ENCODE data around the gene RASA3. TPM values are rescaled to one million over a fixed set of nuclear protein-coding genes. Genes with fewer than 3 reads are reported as not detected.
"Not testable (repeated sequence)": the region's sequence is repeated elsewhere in the genome, so short reads cannot be mapped to it uniquely, and the experiment has no call there.

Gene RASA3
- total and polyA plus RNA-seq, 2 donors (not counting 3 experiments of a cell fraction or from before 2014, with no cell fraction given) = 26.5 to 53.8 TPM

DNA sequence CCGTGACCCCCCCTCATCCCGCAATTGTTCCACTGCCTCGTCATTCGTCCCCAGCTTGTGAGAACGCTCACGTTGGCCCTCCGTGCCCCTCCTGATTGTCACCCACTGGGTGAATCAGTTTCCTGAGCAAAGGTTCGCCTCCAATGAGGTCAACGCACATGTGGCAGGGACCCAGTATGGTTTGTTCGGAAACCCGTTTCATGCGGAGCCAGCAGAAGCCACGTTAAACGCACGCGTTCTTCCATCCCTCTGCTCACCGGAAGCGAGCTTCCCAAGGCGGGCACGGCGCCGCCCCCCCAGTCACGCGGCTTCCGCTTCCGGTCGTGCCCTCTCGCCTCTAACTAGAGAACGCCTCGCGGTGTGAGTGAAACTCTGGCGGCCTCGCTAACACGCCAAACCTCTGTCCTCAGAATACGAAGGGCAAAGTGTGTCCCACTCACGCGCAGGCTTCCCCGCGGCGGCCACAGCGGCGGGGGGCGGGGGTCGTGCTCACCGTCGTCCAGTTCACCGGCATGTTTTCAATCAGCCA is 28.7 kb upstream of the RASA3 start:
- no peaks in the 10 kb centered on the region for H3K9me3 ChIP-seq (replicated peaks; ENCODE audit: control insufficient read depth, insufficient read depth, low read length)
- CTCF ChIA-PET = interaction anchor here (0.7 to 2.1 kb wide), 4 partner anchors 10 to 66 kb away, joined by 3 to 9 read pairs (median 5); no protein-coding TSS in a partner anchor
- DNase-seq (ENCODE audit: low read depth, low spot score) = peak; percentile 41
- H3K4me2 ChIP-seq (ENCODE audit: insufficient read depth, low read length) = peak overlapping the region; percentile 4
- H3K79me2 ChIP-seq (ENCODE audit: control insufficient read depth, insufficient read depth, low read length) = no peaks in the 10 kb centered on the region
- H3K4me1 ChIP-seq (ENCODE audit: control insufficient read depth, extremely low read depth, insufficient read depth, low read length) = peaks cover 25% of the 10 kb centered on the region
- no peaks in the 10 kb centered on the region for H3K36me3 ChIP-seq (ENCODE audit: control insufficient read depth in 2 of 2, extremely low read depth in 1 of 2, insufficient read depth in 2 of 2, low read length in 2 of 2)
- H3K9me1 ChIP-seq (replicated peaks; ENCODE audit: control insufficient read depth, extremely low read depth, insufficient read depth, low read length) = no peaks in the 10 kb centered on the region
- H4K20me1 ChIP-seq (replicated peaks; ENCODE audit: control insufficient read depth, extremely low read depth, insufficient read depth, low read length) = no peaks in the 10 kb centered on the region
- peak; percentile 91 for FAIRE-seq
- no peak overlapping the region for H3K9ac ChIP-seq (replicated peaks; ENCODE audit: extremely low read depth, insufficient read depth, low read length)
- POLR2A ChIA-PET = no interaction called here
- intact Hi-C loops (cut with micrococcal nuclease) = no loop called here
- H2AFZ ChIP-seq (ENCODE audit: low read depth, low read length) = no peak overlapping the region
- BruUV-seq (replicated peaks) = no TSS peak
- TF ChIP-seq EZH2 (IDR thresholded peaks at IDR 0.05; ENCODE audit: borderline replicate concordance, low read depth, low read length, severe bottlenecking) (no peak), JUN (IDR thresholded peaks at IDR 0.05; ENCODE audit: borderline replicate concordance, insufficient read depth, insufficient read length, low read depth) (peak; percentile 72), FOS (IDR thresholded peaks at IDR 0.05; ENCODE audit: borderline replicate concordance, insufficient read depth, low read length) (peak; percentile 24), POLR2AphosphoS5 (IDR thresholded peaks at IDR 0.05; ENCODE audit: insufficient read depth, low read depth, low read length) (peak; percentile 48), MYC (IDR thresholded peaks at IDR 0.05; ENCODE audit: low read depth, low read length) (peak; percentile 81), GATA2 (IDR thresholded peaks at IDR 0.05; ENCODE audit: insufficient read depth, insufficient read length, low read depth, low read length) (no peak), POLR2A (IDR thresholded peaks at IDR 0.05; ENCODE audit: low read depth, low read length) (no peak)
- TF ChIP-seq, protein P1, sequence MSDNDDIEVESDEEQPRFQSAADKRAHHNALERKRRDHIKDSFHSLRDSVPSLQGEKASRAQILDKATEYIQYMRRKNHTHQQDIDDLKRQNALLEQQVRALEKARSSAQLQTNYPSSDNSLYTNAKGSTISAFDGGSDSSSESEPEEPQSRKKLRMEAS (IDR thresholded peaks at IDR 0.05; ENCODE audit: insufficient read depth, insufficient read length) = peak; percentile 58
- TF ChIP-seq, protein P2, sequence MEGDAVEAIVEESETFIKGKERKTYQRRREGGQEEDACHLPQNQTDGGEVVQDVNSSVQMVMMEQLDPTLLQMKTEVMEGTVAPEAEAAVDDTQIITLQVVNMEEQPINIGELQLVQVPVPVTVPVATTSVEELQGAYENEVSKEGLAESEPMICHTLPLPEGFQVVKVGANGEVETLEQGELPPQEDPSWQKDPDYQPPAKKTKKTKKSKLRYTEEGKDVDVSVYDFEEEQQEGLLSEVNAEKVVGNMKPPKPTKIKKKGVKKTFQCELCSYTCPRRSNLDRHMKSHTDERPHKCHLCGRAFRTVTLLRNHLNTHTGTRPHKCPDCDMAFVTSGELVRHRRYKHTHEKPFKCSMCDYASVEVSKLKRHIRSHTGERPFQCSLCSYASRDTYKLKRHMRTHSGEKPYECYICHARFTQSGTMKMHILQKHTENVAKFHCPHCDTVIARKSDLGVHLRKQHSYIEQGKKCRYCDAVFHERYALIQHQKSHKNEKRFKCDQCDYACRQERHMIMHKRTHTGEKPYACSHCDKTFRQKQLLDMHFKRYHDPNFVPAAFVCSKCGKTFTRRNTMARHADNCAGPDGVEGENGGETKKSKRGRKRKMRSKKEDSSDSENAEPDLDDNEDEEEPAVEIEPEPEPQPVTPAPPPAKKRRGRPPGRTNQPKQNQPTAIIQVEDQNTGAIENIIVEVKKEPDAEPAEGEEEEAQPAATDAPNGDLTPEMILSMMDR (IDR thresholded peaks at IDR 0.05; ENCODE audit: extremely low read depth in 1 of 2, insufficient read depth in 1 of 2, low read depth in 1 of 2, low read length in 2 of 2) = no peak
- H3K27ac ChIP-seq (ENCODE audit: insufficient read depth, low read depth, low read length) = peak overlapping the region; percentile 63
- H3K4me3 ChIP-seq (replicated peaks in 1 of 3; ENCODE audit: insufficient read depth in 1 of 3, low read depth in 1 of 3, low read length in 3 of 3) = no peak overlapping the region
- peaks cover 4% of the 10 kb centered on the region in 2 experiments for H3K27me3 ChIP-seq (ENCODE audit: control insufficient read depth in 2 of 2, insufficient read depth in 2 of 2, low read length in 2 of 2)
- dilution Hi-C loops (cut with MboI; ENCODE audit: extremely low pct_ligation_motif_present, low sequenced_read_pairs) = no loop called here

DNA sequence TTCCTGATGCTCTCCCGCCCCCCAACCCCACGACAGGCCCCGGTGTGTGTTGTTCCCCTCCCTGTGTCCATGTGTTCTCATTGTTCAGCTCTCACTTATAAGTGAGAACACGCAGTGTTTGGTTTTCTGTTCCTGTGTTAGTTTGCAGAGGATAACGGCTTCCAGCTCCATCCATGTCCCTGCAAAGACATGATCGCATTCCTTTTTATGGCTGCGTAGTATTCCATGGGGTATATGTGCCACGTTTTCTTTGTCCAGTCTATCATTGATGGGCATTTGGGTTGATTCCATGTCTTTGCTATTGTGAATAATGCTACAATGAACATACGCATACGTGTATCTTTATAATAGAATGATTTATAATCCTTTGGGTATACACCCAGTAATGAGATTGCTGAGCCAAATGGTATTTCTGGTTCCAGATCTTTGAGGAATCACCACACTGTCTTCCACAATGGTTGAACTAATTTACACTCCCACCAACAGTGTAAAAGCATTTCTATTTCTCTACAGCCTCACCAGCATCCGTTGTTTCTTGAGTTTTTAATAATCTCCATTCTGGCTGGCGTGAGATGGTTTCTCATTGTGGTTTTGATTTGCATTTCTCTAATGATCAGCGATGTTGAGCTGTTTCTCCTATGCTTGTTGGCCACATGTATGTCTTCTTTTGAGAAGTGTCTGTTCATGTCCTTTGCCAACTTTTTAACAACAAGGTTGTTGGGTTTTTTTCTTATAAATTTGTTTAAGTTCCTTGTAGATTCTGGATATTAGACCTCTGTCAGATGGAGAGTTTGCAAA is 26.6 kb upstream of the RASA3 start:
- FAIRE-seq; BruUV-seq (replicated peaks); H4K20me1 ChIP-seq (replicated peaks; ENCODE audit: control insufficient read depth, extremely low read depth, insufficient read depth, low read length); H3K27ac ChIP-seq (ENCODE audit: insufficient read depth, low read depth, low read length); H3K27me3 ChIP-seq (ENCODE audit: control insufficient read depth in 2 of 2, insufficient read depth in 2 of 2, low read length in 2 of 2); DNase-seq (ENCODE audit: low read depth, low spot score); H3K4me2 ChIP-seq (ENCODE audit: insufficient read depth, low read length); H3K4me3 ChIP-seq (replicated peaks in 1 of 3; ENCODE audit: insufficient read depth in 1 of 3, low read depth in 1 of 3, low read length in 3 of 3); H3K9me3 ChIP-seq (replicated peaks; ENCODE audit: control insufficient read depth, insufficient read depth, low read length); H3K36me3 ChIP-seq (ENCODE audit: control insufficient read depth in 2 of 2, extremely low read depth in 1 of 2, insufficient read depth in 2 of 2, low read length in 2 of 2); H3K9me1 ChIP-seq (replicated peaks; ENCODE audit: control insufficient read depth, extremely low read depth, insufficient read depth, low read length); POLR2A ChIA-PET; H3K9ac ChIP-seq (replicated peaks; ENCODE audit: extremely low read depth, insufficient read depth, low read length); dilution Hi-C loops (cut with MboI; ENCODE audit: extremely low pct_ligation_motif_present, low sequenced_read_pairs); H2AFZ ChIP-seq (ENCODE audit: low read depth, low read length); intact Hi-C loops (cut with micrococcal nuclease); H3K79me2 ChIP-seq (ENCODE audit: control insufficient read depth, insufficient read depth, low read length): not testable (repeated sequence)
- CTCF ChIA-PET = interaction anchor here (2.1 kb wide), 1 partner anchor 32 kb away, joined by 4 read pairs; no protein-coding TSS in a partner anchor
- H3K4me1 ChIP-seq (ENCODE audit: control insufficient read depth, extremely low read depth, insufficient read depth, low read length) = peaks cover 25% of the 10 kb centered on the region

Measured in endothelial cell of umbilical vein (primary cell).